GM19328 (cell line): ENCODE measurements around the gene SCO2.

Experiments
- ATAC-seq: cut with Tn5 transposase; IDR thresholded peaks from one replicate; pipeline ENCODE4 v1.9.1; 2021; ENCODE audit warnings: mild to moderate bottlenecking, moderate library complexity; ENCODE audit not compliant: unreplicated experiment

SCO2 gene

GRCh38 chr22:50503475-50504145 is 21.8 kb downstream of the SCO2 start:
- ATAC-seq, result no peak

GRCh38 chr22:50502628-50503474 is 22.5 kb downstream of the SCO2 start:
- ATAC-seq, result no peak

- no peak for ATAC-seq
Measured at GRCh38 chr22:50502096-50502495, 23.3 kb downstream of the SCO2 start.

- ATAC-seq, result no peak
Measured at GRCh38 chr22:50500452-50500851, 24.9 kb downstream of the SCO2 start.

DNA sequence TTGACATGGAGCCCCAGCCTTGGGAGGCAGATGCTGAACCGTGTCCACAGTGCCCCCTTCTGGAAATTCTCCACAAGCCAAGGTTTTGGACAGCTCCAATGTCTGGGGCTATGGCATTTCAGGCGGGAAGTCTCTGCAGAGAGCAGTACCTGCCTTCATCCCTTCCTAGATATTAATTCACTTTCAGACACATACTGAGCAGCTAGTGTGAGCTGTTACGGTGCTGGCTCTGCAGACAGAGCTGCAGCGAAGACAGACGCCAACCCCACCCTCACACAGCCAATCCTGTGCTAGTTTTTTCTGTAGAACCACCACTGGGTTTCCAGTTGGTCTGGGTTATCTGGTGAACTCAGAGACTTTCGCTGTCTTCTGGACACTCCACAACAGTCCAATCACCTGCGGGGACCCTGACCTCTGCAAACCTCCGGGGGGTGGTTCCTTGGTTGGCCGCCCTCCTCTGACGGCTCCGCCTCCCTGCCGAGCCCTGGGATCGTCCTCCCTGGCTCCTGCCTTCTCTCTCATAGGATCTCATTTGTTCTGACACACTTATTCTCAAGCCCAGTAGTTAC is 27.0 kb downstream of the SCO2 start:
- no peak for ATAC-seq

DNA sequence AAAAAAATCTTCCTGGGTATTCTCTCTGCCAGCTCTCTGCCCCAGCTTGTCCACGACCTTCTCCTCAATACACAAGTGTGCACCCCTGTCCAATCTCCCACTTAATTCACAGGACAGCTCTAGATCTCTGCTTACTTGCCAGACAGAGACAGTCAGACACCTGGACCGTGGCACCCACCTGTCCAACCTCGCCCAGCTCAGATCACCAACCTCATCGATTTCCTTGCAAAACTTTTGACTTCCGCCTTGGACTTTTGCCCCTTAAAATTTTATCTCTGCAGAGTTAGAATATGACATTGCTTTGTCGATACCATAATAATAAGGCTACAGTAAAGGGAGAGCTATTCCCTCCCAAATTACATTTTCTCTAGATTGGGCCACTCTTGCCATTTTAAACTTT is 28.3 kb downstream of the SCO2 start:
- ATAC-seq, result no peak

- ATAC-seq, result no peak
Measured at GRCh38 chr22:50490531-50491308, 34.7 kb downstream of the SCO2 start.

DNA sequence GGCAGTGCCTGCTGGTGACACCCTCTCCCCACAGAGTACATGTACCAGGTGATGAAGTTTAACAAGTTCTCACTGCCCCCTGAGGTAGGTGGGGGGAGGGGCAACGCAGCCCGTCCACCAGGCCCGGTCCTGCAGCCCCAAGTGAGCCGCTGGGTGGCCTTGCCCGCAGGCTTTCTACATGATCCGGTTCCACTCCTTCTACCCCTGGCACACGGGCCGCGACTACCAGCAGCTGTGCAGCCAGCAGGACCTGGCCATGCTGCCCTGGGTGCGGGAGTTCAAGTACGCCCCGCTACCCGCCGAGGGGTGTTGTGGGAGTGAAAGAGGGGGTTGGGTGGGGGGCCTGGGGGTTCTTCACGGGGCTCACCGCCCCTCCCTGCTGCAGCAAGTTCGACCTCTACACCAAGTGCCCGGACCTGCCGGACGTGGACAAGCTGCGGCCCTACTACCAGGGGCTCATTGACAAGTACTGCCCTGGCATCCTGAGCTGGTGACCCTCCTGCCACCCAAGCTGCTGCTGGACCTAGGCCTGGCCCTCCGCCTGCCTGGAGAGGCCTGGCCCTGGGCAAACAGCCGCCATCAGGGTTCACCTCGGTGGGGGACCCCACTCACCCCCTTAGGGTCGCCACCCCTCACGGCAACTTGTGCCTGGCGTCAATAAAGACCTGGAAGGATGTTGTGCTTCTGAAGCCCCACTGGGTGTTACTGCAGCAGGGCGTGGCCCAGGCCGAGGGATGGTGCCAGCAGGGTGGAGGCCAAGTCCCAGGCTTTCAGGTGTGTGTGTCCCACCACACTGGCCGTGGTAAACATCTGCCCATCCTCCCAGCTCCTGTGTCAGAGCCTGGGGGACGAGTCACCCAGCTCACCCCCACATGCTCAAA is 35.8 kb downstream of the SCO2 start:
- ATAC-seq, result no peak

DNA sequence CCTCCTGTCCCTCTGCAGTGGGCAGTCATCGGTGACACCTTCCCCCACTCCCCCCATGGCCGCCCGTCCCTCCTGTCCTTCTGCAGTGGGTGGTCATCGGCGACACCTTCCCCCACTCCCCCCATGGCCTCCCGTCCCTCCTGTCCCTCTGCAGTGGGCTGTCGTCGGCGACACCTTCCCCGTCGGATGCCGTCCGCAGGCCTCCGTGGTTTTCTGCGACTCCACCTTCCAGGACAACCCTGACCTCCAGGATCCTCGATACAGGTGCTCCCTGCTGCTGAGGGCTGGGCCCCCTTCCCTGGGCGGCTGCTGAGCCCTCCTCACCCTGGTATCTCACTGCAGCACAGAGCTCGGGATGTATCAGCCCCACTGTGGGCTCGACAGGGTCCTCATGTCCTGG is 36.5 kb downstream of the SCO2 start:
- no peak for ATAC-seq

- ATAC-seq, result no peak
Measured at GRCh38 chr22:50488006-50488677, 37.3 kb downstream of the SCO2 start.

- ATAC-seq, result no peak
Measured at GRCh38 chr22:50487290-50488005, 38.0 kb downstream of the SCO2 start.

DNA sequence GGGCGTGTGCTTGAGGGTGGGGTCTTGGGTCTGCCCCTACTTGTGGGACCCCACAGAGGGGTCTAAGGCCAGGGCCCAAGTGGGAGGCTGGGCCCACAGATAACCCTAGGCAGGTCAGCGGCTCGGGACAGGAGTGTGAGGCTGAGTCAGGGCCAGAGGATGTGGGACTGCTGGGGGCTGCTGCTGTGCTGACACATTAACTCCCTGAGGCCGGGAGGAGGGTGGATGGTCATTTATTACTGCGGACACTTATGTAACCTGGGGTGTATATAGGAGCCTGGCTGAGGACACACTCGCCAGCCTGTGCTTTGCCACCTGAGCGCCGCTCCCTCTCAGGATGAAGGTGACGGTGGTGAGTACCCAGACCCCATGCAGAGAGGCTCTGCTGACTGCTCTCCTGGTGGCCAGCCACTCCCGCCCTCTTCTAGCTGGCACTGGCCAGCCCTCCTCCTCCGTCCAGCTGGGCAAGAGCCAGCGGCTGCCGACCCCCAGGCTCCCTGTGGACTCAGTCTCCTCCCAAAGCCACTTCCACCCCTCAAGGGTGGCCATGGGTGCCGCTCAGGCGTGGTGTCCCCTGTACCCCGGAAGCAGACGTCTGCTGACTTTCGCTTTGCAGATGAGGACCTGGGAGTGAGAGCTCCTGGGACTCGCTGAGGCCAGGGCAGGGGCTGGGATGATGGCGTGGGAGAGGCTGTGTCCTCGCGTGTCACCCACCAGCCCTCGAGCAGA is 38.7 kb downstream of the SCO2 start, which contains the start of gene MIOX:
TSS of gene MIOX (plus strand) at position 299 of the 729 bp plus-strand sequence. CDS start at position 338, 39 bp downstream.
- ATAC-seq, result no peak

- no peak for ATAC-seq
Measured at GRCh38 chr22:50485221-50486131, 39.9 kb downstream of the SCO2 start.

- ATAC-seq, result no peak
Measured at GRCh38 chr22:50483977-50484853, 41.2 kb downstream of the SCO2 start.

- no peak for ATAC-seq
Measured at GRCh38 chr22:50483556-50483955, 41.8 kb downstream of the SCO2 start.

DNA sequence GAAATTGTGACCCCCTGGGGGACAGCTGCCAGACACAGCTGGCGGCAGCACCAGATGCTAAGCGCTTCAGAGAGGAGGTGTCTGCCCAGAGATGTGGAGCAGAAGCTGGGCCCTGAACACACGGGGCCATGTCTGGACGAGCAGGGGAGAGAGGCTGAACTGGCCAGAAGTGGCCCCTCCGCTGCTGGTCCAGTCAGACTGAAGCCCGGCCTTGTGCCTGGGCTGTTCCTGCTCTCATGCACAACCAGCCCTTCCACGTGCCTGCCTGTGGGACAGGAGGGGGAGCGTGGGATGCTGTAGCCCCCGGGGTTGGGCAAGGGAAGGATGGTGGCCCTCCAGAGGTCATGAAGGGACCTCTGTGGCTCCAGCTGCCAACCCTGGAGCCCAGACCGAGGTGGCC is 42.3 kb downstream of the SCO2 start:
- no peak for ATAC-seq
